Mesendoderm (in vitro differentiated cells): ENCODE results near the gene CSNK1D.
A peak's percentile ranks its signal among the peaks of the same experiment; 100 is the strongest.
"Not testable (repeated sequence)": the region's sequence is repeated elsewhere in the genome, so short reads cannot be mapped to it uniquely, and the experiment has no call there.

Experiments
- DNase-seq: peaks from one replicate; pipeline ENCODE4 v3.0.0; 2013
- H2AK5ac ChIP-seq: 2 replicates; pipeline ENCODE4 v1.6.1; 2013; ENCODE audit warnings: low read length, inconsistent platforms
- H2BK120ac ChIP-seq: 2 replicates; pipeline ENCODE4 v1.6.1; 2013; ENCODE audit warnings: low read depth, mild to moderate bottlenecking, low read length, moderate library complexity, mixed read lengths
- H2BK15ac ChIP-seq: replicated peaks from 2 replicates; pipeline ENCODE4 v1.6.1; 2013; ENCODE audit warnings: low read depth, mild to moderate bottlenecking, moderate library complexity
- H2BK5ac ChIP-seq: 2 replicates; pipeline ENCODE4 v1.6.1; 2013; ENCODE audit warnings: low read length, inconsistent platforms
- H3K18ac ChIP-seq: 2 replicates; pipeline ENCODE4 v1.6.1; 2013; ENCODE audit warnings: mild to moderate bottlenecking, low read length, mixed read lengths
- H3K23ac ChIP-seq: one replicate; pipeline ENCODE4 v1.6.1; 2013; ENCODE audit warnings: low read length
- H3K27ac ChIP-seq: 2 replicates; pipeline ENCODE4 v1.5.1; 2013; ENCODE audit warnings: low read depth, mild to moderate bottlenecking, inconsistent platforms, low read length, moderate library complexity
- H3K27me3 ChIP-seq: 2 replicates; pipeline ENCODE4 v1.6.1; 2013; ENCODE audit warnings: low read length, control low read depth, mild to moderate bottlenecking, inconsistent platforms; ENCODE audit not compliant: insufficient read depth, poor library complexity
- H3K36me3 ChIP-seq: 2 replicates; pipeline ENCODE4 v1.6.1; 2013; ENCODE audit warnings: low read length, inconsistent platforms; ENCODE audit not compliant: control insufficient read depth, insufficient read depth
- H3K4ac ChIP-seq: one replicate; pipeline ENCODE4 v1.6.1; 2013; ENCODE audit warnings: low read depth, mild to moderate bottlenecking, low read length, moderate library complexity
- H3K4me1 ChIP-seq: 2 replicates; pipeline ENCODE4 v1.6.1; 2013; ENCODE audit warnings: low read depth, low read length, inconsistent platforms; ENCODE audit not compliant: control insufficient read depth
- H3K4me2 ChIP-seq: 2 replicates; pipeline ENCODE4 v1.6.1; 2013; ENCODE audit warnings: low read length
- H3K4me3 ChIP-seq: 2 replicates; pipeline ENCODE4 v1.5.1; 2013; ENCODE audit warnings: mild to moderate bottlenecking, low read length
- H3K56ac ChIP-seq: one replicate; pipeline ENCODE4 v1.6.1; 2013; ENCODE audit warnings: low read length
- H3K79me1 ChIP-seq: 2 replicates; pipeline ENCODE4 v1.6.1; 2013; ENCODE audit warnings: low read length, inconsistent platforms
- H3K79me2 ChIP-seq: 2 replicates; pipeline ENCODE4 v1.6.1; 2013; ENCODE audit warnings: mild to moderate bottlenecking, low read length; ENCODE audit not compliant: control insufficient read depth, insufficient read depth
- H3K9ac ChIP-seq: 2 replicates; pipeline ENCODE4 v1.6.1; 2013; ENCODE audit warnings: low read length, inconsistent platforms
- H4K5ac ChIP-seq: one replicate; pipeline ENCODE4 v1.6.1; 2013; ENCODE audit warnings: low read length
- H4K8ac ChIP-seq: one replicate; pipeline ENCODE4 v1.6.1; 2013; ENCODE audit warnings: low read depth, mild to moderate bottlenecking, control low read depth, low read length, moderate library complexity
- WGBS: extraction: QIAGEN DNeasy Blood & Tissue Kit; methylation state at CpG from one replicate; pipeline ENCODE4 v1.1.7; 2013; ENCODE audit warnings: low lambda C conversion rate, missing lambda C conversion rate; ENCODE audit not compliant: insufficient coverage; ENCODE audit errors: extremely low coverage; 5-methylcytosine and 5-hydroxymethylcytosine counted together

The CSNK1D gene

DNA sequence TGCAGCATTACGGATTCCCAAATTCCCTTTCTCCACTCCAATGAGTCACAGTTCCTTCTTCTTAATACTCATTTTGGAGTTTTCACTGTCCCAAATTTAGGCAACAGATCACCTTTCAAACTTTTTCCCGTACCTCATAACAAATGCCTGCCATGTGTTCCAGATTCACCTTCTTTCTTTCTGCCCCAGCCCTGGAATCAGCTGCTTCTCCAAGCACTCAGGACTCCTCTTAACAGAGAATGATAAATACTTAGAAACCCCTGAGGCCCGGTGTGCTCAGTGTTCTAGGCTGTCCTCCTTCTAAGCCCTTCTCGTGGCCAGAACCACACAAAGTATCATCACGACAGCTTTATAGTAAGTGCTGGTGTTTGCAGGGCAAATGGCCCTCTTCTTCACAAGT lies 14.9 kb downstream of the CSNK1D start:
- H3K4me3 ChIP-seq, result no peak overlapping the region
- H3K27me3 ChIP-seq, result no peaks in the 10 kb centered on the region
- no peak overlapping the region for H3K4me2 ChIP-seq
- WGBS, result no CpG with 5 or more reads among the region's 5 CpGs
- no peak overlapping the region for H3K27ac ChIP-seq
- no peak overlapping the region for H4K8ac ChIP-seq
- no peaks in the 10 kb centered on the region for H3K4me1 ChIP-seq
- H3K36me3 ChIP-seq, result peaks cover 32% of the 10 kb centered on the region
- H2BK15ac ChIP-seq, result no peak overlapping the region
- H3K23ac ChIP-seq, result no peak overlapping the region
- peaks cover 32% of the 10 kb centered on the region for H3K79me1 ChIP-seq
- H4K5ac ChIP-seq, result no peak overlapping the region
- no peak overlapping the region for H2AK5ac ChIP-seq
- no peak overlapping the region for H2BK5ac ChIP-seq
- H2BK120ac ChIP-seq, result no peak overlapping the region
- no peak overlapping the region for H3K18ac ChIP-seq
- no peak overlapping the region for H3K56ac ChIP-seq
- no peak overlapping the region for H3K9ac ChIP-seq
- H3K79me2 ChIP-seq, result peaks cover 34% of the 10 kb centered on the region
- H3K4ac ChIP-seq, result no peak overlapping the region
- DNase-seq, result no peak

DNA sequence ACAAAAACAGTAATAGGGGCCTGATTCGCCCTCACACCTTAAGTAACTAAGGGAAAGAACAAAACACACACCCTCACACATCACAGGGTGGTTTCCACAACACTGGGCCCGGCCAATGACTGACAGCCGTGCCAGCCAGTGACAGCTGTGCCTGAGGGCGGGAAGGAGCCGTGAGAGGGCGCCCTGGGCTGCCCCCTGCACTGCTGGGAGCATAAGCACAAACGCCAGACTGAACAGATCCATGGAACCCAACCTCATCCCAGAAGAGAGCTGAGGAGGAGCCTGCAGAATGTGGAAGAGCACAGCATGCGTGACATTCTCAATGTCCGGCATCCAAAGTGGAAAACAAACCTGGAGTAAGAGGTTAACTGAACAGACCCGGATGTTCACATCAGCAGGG lies 16.0 kb downstream of the CSNK1D start:
- Histone ChIP-seq H3K27me3 (no peaks in the 10 kb centered on the region), H2AK5ac (no peak overlapping the region), H3K79me1 (peaks cover 37% of the 10 kb centered on the region), H3K9ac (no peak overlapping the region), H3K56ac (no peak overlapping the region), H3K4me3 (no peak overlapping the region), H3K4me2 (no peak overlapping the region), H3K18ac (no peak overlapping the region), H3K79me2 (peaks cover 36% of the 10 kb centered on the region), H2BK15ac (no peak overlapping the region), H3K23ac (no peak overlapping the region), H3K4ac (no peak overlapping the region), H2BK120ac (no peak overlapping the region), H4K8ac (no peak overlapping the region), H3K27ac (no peak overlapping the region), H2BK5ac (no peak overlapping the region), H4K5ac (no peak overlapping the region), H3K4me1 (no peaks in the 10 kb centered on the region), H3K36me3 (peaks cover 39% of the 10 kb centered on the region)
- no CpG with 5 or more reads among the region's 10 CpGs for WGBS
- peak; percentile 73 for DNase-seq

DNA sequence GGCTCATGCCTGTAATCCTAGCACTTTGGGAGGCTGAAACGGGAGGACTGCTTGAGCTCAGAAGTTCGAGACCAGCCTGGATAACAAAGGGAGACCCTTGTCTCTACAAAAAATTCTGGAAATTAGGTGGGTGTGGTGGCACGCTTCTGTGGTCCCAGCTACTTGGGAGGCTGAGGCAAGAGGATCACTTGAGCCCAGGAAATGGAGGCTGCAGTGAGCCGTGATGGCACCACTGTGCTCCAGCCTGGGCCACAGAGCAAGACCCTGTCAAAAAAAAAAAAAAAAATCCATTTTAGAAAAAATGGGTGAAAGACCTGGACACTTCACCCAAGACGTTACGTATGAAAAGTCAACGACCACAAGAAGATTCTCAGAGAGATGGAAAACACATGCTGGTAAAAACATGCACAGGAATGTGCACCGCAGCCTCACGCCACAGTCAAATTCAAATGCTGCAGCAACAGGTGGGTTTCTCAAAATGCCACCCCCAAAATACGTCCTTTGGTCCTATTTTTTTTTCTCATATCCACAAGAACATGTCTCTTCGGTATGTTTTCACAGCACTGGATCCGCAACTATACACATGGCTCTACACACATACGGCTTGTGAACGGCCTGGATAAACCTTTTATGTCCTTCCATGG lies 17.1 kb downstream of the CSNK1D start:
- H3K27ac ChIP-seq, result no peak overlapping the region
- no peak overlapping the region for H3K18ac ChIP-seq
- H3K4me2 ChIP-seq, result no peak overlapping the region
- H3K4me3 ChIP-seq, result no peak overlapping the region
- no peak overlapping the region for H2BK15ac ChIP-seq
- H4K8ac ChIP-seq, result no peak overlapping the region
- H2BK120ac ChIP-seq, result no peak overlapping the region
- DNase-seq, result no peak
- WGBS, result no CpG with 5 or more reads among the region's 14 CpGs
- H2AK5ac ChIP-seq, result no peak overlapping the region
- no peaks in the 10 kb centered on the region for H3K27me3 ChIP-seq
- no peaks in the 10 kb centered on the region for H3K4me1 ChIP-seq
- no peak overlapping the region for H3K4ac ChIP-seq
- no peak overlapping the region for H2BK5ac ChIP-seq
- H3K23ac ChIP-seq, result no peak overlapping the region
- H3K56ac ChIP-seq, result no peak overlapping the region
- no peak overlapping the region for H3K9ac ChIP-seq
- H3K79me1 ChIP-seq, result peaks cover 39% of the 10 kb centered on the region
- H3K79me2 ChIP-seq, result peaks cover 27% of the 10 kb centered on the region
- H4K5ac ChIP-seq, result no peak overlapping the region
- peaks cover 39% of the 10 kb centered on the region for H3K36me3 ChIP-seq

- Histone ChIP-seq H4K5ac (no peak overlapping the region), H3K4me1 (no peaks in the 10 kb centered on the region), H3K36me3 (peaks cover 41% of the 10 kb centered on the region)
Observed at GRCh38 chr17:82255402-82255972, 18.0 kb downstream of the CSNK1D start.

DNA sequence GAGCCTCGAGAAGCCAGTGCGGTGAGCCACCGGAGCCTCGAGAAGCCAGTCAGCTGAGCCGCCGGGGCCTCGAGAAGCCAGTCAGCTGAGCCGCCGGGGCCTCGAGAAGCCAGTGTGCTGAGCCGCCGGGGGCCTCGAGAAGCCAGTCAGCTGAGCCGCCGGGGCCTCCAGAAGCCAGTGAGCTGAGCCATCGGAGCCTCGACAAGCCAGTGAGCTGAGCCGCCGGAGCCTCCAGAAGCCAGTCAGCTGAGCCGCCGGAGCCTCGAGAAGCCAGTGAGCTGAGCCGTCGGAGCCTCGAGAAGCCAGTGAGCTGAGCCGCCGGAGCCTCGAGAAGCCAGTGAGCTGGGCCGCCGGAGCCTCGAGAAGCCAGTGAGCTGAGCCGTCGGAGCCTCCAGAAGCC lies 18.8 kb downstream of the CSNK1D start:
- DNase-seq, H3K4me3 ChIP-seq, H2BK5ac ChIP-seq, H4K5ac ChIP-seq, H3K56ac ChIP-seq, H3K9ac ChIP-seq, H3K4me2 ChIP-seq, H3K23ac ChIP-seq, H3K27ac ChIP-seq, H4K8ac ChIP-seq, H2BK120ac ChIP-seq, H2BK15ac ChIP-seq, H3K4ac ChIP-seq, H3K18ac ChIP-seq, H3K27me3 ChIP-seq, H3K4me1 ChIP-seq, H2AK5ac ChIP-seq: not testable (repeated sequence)
- Histone ChIP-seq H3K79me2 (peaks cover 20% of the 10 kb centered on the region), H3K79me1 (peaks cover 38% of the 10 kb centered on the region), H3K36me3 (peaks cover 36% of the 10 kb centered on the region)
- WGBS, result no CpG with 5 or more reads among the region's 33 CpGs

More at GRCh38 chr17:82255402-82255972, 18.0 kb downstream of the CSNK1D start:
- WGBS, result no CpG with 5 or more reads among the region's 15 CpGs
- H4K8ac ChIP-seq, result no peak overlapping the region
- H3K27ac ChIP-seq, result no peak overlapping the region
- H3K23ac ChIP-seq, result no peak overlapping the region
- DNase-seq, result no peak
- H3K4ac ChIP-seq, result no peak overlapping the region
- no peak overlapping the region for H3K18ac ChIP-seq
- H3K27me3 ChIP-seq, result no peaks in the 10 kb centered on the region
- no peak overlapping the region for H3K56ac ChIP-seq
- H2BK120ac ChIP-seq, result no peak overlapping the region
- no peak overlapping the region for H3K9ac ChIP-seq
- H3K79me1 ChIP-seq, result peaks cover 37% of the 10 kb centered on the region
- no peak overlapping the region for H2BK5ac ChIP-seq
- H3K79me2 ChIP-seq, result peaks cover 23% of the 10 kb centered on the region
- H3K4me2 ChIP-seq, result no peak overlapping the region
- H2AK5ac ChIP-seq, result no peak overlapping the region
- no peak overlapping the region for H2BK15ac ChIP-seq
- no peak overlapping the region for H3K4me3 ChIP-seq

GRCh38 chr17:82254096-82254495 lies 19.4 kb downstream of the CSNK1D start:
- H2BK5ac ChIP-seq, H3K23ac ChIP-seq, H3K27me3 ChIP-seq, H3K9ac ChIP-seq, H4K5ac ChIP-seq, H3K18ac ChIP-seq, H3K4me3 ChIP-seq, H2BK15ac ChIP-seq, H3K27ac ChIP-seq, H4K8ac ChIP-seq, H2BK120ac ChIP-seq, H3K4ac ChIP-seq, DNase-seq, H2AK5ac ChIP-seq, H3K4me2 ChIP-seq, H3K56ac ChIP-seq, H3K4me1 ChIP-seq: not testable (repeated sequence)
- peaks cover 35% of the 10 kb centered on the region for H3K36me3 ChIP-seq
- WGBS, result no CpG with 5 or more reads among the region's 39 CpGs
- peaks cover 16% of the 10 kb centered on the region for H3K79me2 ChIP-seq
- H3K79me1 ChIP-seq, result peaks cover 33% of the 10 kb centered on the region
